HepG2 (cell line): ENCODE results near the gene MAP3K9. TPM values are rescaled to one million over a fixed set of nuclear protein-coding genes. Genes with fewer than 3 reads are reported as not detected.

Experiments used
- ATAC-seq: fragments of 200-7000 bp; cut with Tn5 transposase; 3 replicates; pipeline ENCODE4 v1.9.1; 2020; ENCODE audit warnings: mild to moderate bottlenecking, moderate library complexity
- BruUV-seq: library from RNA; stranded (reverse); fragments of 400-500 nt; replicated peaks from 2 replicates; lab custom pipeline; 2021; lab: Mats Ljungman, UMichigan
- CTCF ChIA-PET: fragments of 300-600 bp; formaldehyde crosslinking; extraction: SDS; loops from one replicate; lab custom pipeline; 2021; ENCODE audit warnings: low total read pairs, inconsistent platforms, low intra/inter-chr PET ratio; lab: Yijun Ruan, JAX
- POLR2A ChIA-PET: fragments of 350-600 bp; sonication (Branson Sonifier 250); formaldehyde crosslinking; loops from one replicate; lab custom pipeline; 2020; ENCODE audit warnings: antibody characterized with exemption, inconsistent platforms; lab: Yijun Ruan, JAX
- DNase-seq: peaks from one replicate; pipeline ENCODE4 v3.0.0-alpha.2; 2015; ENCODE audit warnings: low spot score
- FAIRE-seq: peaks from 3 replicates; lab custom pipeline; 2011; peaks lifted over from hg19 to GRCh38; lab: Jason Lieb, UNC
- H2AFZ ChIP-seq: one replicate; pipeline ENCODE4 v1.6.1; 2011; ENCODE audit warnings: low read length, inconsistent platforms
- H3K27ac ChIP-seq: fragments of 300-600 bp; 3 replicates; pipeline ENCODE4 v1.8.0; 2011; ENCODE audit warnings: mixed run types, mild to moderate bottlenecking, mixed read lengths, low read length, inconsistent platforms; ENCODE audit not compliant: insufficient read depth; ENCODE audit errors: extremely low read length
- H3K27me3 ChIP-seq, 2 experiments: fragments of 200-600 bp in 1 of 2; 2 replicates in 1 of 2; 3 replicates in 1 of 2; pipeline versions ENCODE4 v1.6.0 to v1.8.0; 2011; ENCODE audit warnings: low read length in 2 of 2, mild to moderate bottlenecking in 2 of 2, moderate library complexity in 2 of 2, inconsistent platforms in 1 of 2; ENCODE audit not compliant: insufficient read depth in 2 of 2, control insufficient read depth in 1 of 2
- H3K36me3 ChIP-seq, 2 experiments: fragments of 200-600 bp in 1 of 2; replicated peaks in 1 of 2; 2 replicates in 1 of 2; 3 replicates in 1 of 2; pipeline versions ENCODE4 v1.5.1 to v1.8.0; 2011; ENCODE audit warnings: low read length in 2 of 2, inconsistent platforms in 1 of 2; ENCODE audit not compliant: insufficient read depth in 2 of 2, control insufficient read depth in 1 of 2
- H3K4me1 ChIP-seq: 2 replicates; pipeline ENCODE4 v1.5.1; 2012; ENCODE audit warnings: low read length, inconsistent platforms; ENCODE audit not compliant: insufficient read depth
- H3K4me2 ChIP-seq: 2 replicates; pipeline ENCODE4 v1.6.0; 2011; ENCODE audit warnings: low read depth, low read length, inconsistent platforms
- H3K4me3 ChIP-seq, 3 experiments: fragments of 200-600 bp in 1 of 3; sonication (generic), shearing (Covaris generic) in 1 of 3; replicated peaks in 1 of 3; 2 replicates each; pipeline ENCODE4 v1.5.1; 2011 to 2016; ENCODE audit warnings: low read length in 3 of 3, inconsistent platforms in 2 of 3, low read depth in 2 of 3, mild to moderate bottlenecking in 2 of 3, control low read depth in 1 of 3, mixed read lengths in 1 of 3; ENCODE audit not compliant: insufficient read depth in 1 of 3
- H3K79me2 ChIP-seq: one replicate; pipeline ENCODE4 v1.6.1; 2011; ENCODE audit warnings: low read length, inconsistent platforms; ENCODE audit not compliant: insufficient read depth
- H3K9ac ChIP-seq: 2 replicates; pipeline ENCODE4 v1.6.0; 2011; ENCODE audit warnings: mild to moderate bottlenecking, low read depth, low read length, inconsistent platforms; ENCODE audit not compliant: insufficient read depth
- H3K9me3 ChIP-seq: 2 replicates; pipeline ENCODE4 v1.5.1; 2012; ENCODE audit warnings: mild to moderate bottlenecking, low read length
- H4K20me1 ChIP-seq: 2 replicates; pipeline ENCODE4 v1.6.0; 2011; ENCODE audit warnings: inconsistent platforms, mild to moderate bottlenecking, low read length, moderate library complexity; ENCODE audit not compliant: insufficient read depth
- ARNT2 ChIP-seq: sonication (generic); formaldehyde crosslinking; IDR thresholded peaks from 2 replicates; pipeline ENCODE4 v1.8.0; 2022; ENCODE audit warnings: mild to moderate bottlenecking, low read depth, missing genetic modification reagents, moderate library complexity
- HOXA5 ChIP-seq: sonication (generic); formaldehyde crosslinking; IDR thresholded peaks from 2 replicates; pipeline ENCODE4 v1.4.0; 2020; ENCODE audit warnings: missing genetic modification reagents
- JUND ChIP-seq: sonication (generic); formaldehyde crosslinking; IDR thresholded peaks from 2 replicates; pipeline ENCODE4 v1.8.0; 2022; ENCODE audit warnings: mild to moderate bottlenecking, missing genetic modification reagents
- TSC22D2 ChIP-seq: sonication (generic); formaldehyde crosslinking; IDR thresholded peaks from 2 replicates; pipeline ENCODE4 v1.5.1; 2020; ENCODE audit warnings: missing genetic modification reagents, mild to moderate bottlenecking, borderline replicate concordance
- ZNF652 ChIP-seq: IDR thresholded peaks from 2 replicates; pipeline ENCODE4 v1.6.1; 2016; ENCODE audit warnings: low read depth, borderline replicate concordance
- WGBS: methylation state at CpG from one replicate; pipeline ENCODE4 v1.1.6; 2017; ENCODE audit warnings: low lambda C conversion rate; 5-methylcytosine and 5-hydroxymethylcytosine counted together
- in situ Hi-C: cut with HindIII; loops from 2 replicates; pipeline ENCODE4 v1.10.0; 2017; ENCODE audit warnings: low pct_unique_long_range_greater_than_20kb; ENCODE audit not compliant: extremely low pct_ligation_motif_present
- intact Hi-C: fragments of 100-400 bp; cut with micrococcal nuclease; formaldehyde crosslinking; loops from one replicate; pipeline ENCODE4 v1.10.0; 2022; ENCODE audit not compliant: unreplicated experiment
- polyA plus RNA-seq, 8 experiments: library from polyadenylated mRNA; depleted of rRNA in 3 of 8; stranded (reverse) in 7 of 8; unstranded in 1 of 8; fragments of >200 nt; fragmentation: Illumina TruSeq in 4 of 8; extraction: Trizol in 4 of 8; gene quantifications; 2 replicates each; pipeline versions ENCODE4 v1.2.1 to v1.2.3, GENCODE V29; 2011 to 2016; ENCODE audit warnings: low read depth in 4 of 8, missing spikeins in 1 of 8, mixed read lengths in 1 of 8; ENCODE audit not compliant: insufficient read depth in 1 of 8
- total RNA-seq, 5 experiments: library from RNA; depleted of rRNA; stranded (reverse); fragments of >200 nt; fragmentation: Illumina TruSeq; extraction: Trizol; gene quantifications; 2 replicates each; pipeline ENCODE4 v1.2.3, GENCODE V29; 2016; ENCODE audit warnings: low read depth in 1 of 5
- TF ChIP-seq, protein P1 (sequence below): sonication (generic); formaldehyde crosslinking; IDR thresholded peaks from 2 replicates; pipeline ENCODE4 v1.8.0; 2022; ENCODE audit warnings: missing genetic modification reagents, mild to moderate bottlenecking, borderline replicate concordance
- TF ChIP-seq, protein P2 (sequence below): sonication (generic); formaldehyde crosslinking; conservative IDR thresholded peaks from 2 replicates; pipeline ENCODE4 v1.4.0; 2020; ENCODE audit warnings: missing genetic modification reagents

Gene MAP3K9
- total and polyA plus RNA-seq, 2 of the 13 experiments (the other 11 are each of a cell fraction or from before 2014, with no cell fraction given), result 4.3 to 4.5 TPM

GRCh38 chr14:70748422-70748821 lies 60.9 kb downstream of the MAP3K9 start (continued):
- TF ChIP-seq, protein P1, sequence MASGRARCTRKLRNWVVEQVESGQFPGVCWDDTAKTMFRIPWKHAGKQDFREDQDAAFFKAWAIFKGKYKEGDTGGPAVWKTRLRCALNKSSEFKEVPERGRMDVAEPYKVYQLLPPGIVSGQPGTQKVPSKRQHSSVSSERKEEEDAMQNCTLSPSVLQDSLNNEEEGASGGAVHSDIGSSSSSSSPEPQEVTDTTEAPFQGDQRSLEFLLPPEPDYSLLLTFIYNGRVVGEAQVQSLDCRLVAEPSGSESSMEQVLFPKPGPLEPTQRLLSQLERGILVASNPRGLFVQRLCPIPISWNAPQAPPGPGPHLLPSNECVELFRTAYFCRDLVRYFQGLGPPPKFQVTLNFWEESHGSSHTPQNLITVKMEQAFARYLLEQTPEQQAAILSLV, result no peak
- TF ChIP-seq, protein P2, sequence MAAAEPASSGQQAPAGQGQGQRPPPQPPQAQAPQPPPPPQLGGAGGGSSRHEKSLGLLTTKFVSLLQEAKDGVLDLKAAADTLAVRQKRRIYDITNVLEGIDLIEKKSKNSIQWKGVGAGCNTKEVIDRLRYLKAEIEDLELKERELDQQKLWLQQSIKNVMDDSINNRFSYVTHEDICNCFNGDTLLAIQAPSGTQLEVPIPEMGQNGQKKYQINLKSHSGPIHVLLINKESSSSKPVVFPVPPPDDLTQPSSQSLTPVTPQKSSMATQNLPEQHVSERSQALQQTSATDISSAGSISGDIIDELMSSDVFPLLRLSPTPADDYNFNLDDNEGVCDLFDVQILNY (CRISPR knock-in tag), result no peak

- FAIRE-seq (no peak), ATAC-seq (no peak), DNase-seq (no peak)
- H4K20me1 ChIP-seq, result no peaks in the 10 kb centered on the region
- H3K4me3 ChIP-seq, result no peak overlapping the region
- no peak overlapping the region for H2AFZ ChIP-seq
- WGBS, result 95% methylated on average over 2 of the region's 2 CpGs
- H3K27ac ChIP-seq, result no peak overlapping the region
- H3K9me3 ChIP-seq, result no peaks in the 10 kb centered on the region
- H3K9ac ChIP-seq, result no peak overlapping the region
- H3K79me2 ChIP-seq, result no peaks in the 10 kb centered on the region
- peaks cover 8 to 31% of the 10 kb centered on the region in 2 experiments for H3K36me3 ChIP-seq
- BruUV-seq, result no TSS peak
- no peaks in the 10 kb centered on the region for H3K4me1 ChIP-seq
- intact Hi-C loops, result no loop called here
- ChIA-PET CTCF (no interaction called here), POLR2A (no interaction called here)
- in situ Hi-C loops, result no loop called here
- H3K27me3 ChIP-seq, result no peaks in the 10 kb centered on the region
- TF ChIP-seq ZNF652 (CRISPR knock-in tag) (no peak), TSC22D2 (CRISPR knock-in tag) (no peak), ARNT2 (CRISPR knock-in tag) (no peak), JUND (CRISPR knock-in tag) (no peak), HOXA5 (CRISPR knock-in tag) (no peak)
- H3K4me2 ChIP-seq, result no peak overlapping the region
Observed at GRCh38 chr14:70744641-70745040, 64.7 kb downstream of the MAP3K9 start.
